Neuron (in vitro differentiated cells): Measurements from ENCODE around the gene RPS3.

Experiments
- H2AFZ ChIP-seq: one replicate; pipeline ENCODE4 v1.6.1; 2013; ENCODE audit warnings: low read depth, mild to moderate bottlenecking, inconsistent platforms, low read length, moderate library complexity
- H3K27me3 ChIP-seq: one replicate; pipeline ENCODE4 v1.6.1; 2013; ENCODE audit warnings: low read length; ENCODE audit not compliant: insufficient read depth
- H3K36me3 ChIP-seq: one replicate; pipeline ENCODE4 v1.6.1; 2013; ENCODE audit warnings: low read length; ENCODE audit not compliant: insufficient read depth
- H3K4me1 ChIP-seq: one replicate; pipeline ENCODE4 v1.6.1; 2013; ENCODE audit warnings: low read length; ENCODE audit not compliant: insufficient read depth
- H3K4me3 ChIP-seq: 2 replicates; pipeline ENCODE4 v1.5.1; 2013; ENCODE audit warnings: mild to moderate bottlenecking, low read length, moderate library complexity
- H3K9me3 ChIP-seq: one replicate; pipeline ENCODE4 v1.6.1; 2013; ENCODE audit warnings: low read length

RPS3 gene

GRCh38 chr11:75428989-75429640, 29.8 kb downstream of the RPS3 start:
- peaks cover 6% of the 10 kb centered on the region for H3K36me3 ChIP-seq
- no peak overlapping the region for H2AFZ ChIP-seq
- H3K4me3 ChIP-seq: no peak overlapping the region
- H3K9me3 ChIP-seq: no peaks in the 10 kb centered on the region
- H3K27me3 ChIP-seq: peaks cover 33% of the 10 kb centered on the region
- H3K4me1 ChIP-seq: peaks cover 31% of the 10 kb centered on the region

- peak overlapping the region; percentile 46 for H3K4me3 ChIP-seq
- no peak overlapping the region for H2AFZ ChIP-seq
- no peaks in the 10 kb centered on the region for H3K9me3 ChIP-seq
- peaks cover 33% of the 10 kb centered on the region for H3K27me3 ChIP-seq
- peaks cover 26% of the 10 kb centered on the region for H3K4me1 ChIP-seq
- H3K36me3 ChIP-seq: peaks cover 6% of the 10 kb centered on the region
These were observed 30.3 kb downstream of the RPS3 start for GRCh38 chr11:75429641-75429901.

- Histone ChIP-seq H3K9me3 (no peaks in the 10 kb centered on the region), H3K4me3 (peak overlapping the region; percentile 46), H2AFZ (peak overlapping the region; percentile 82), H3K27me3 (peaks cover 33% of the 10 kb centered on the region), H3K36me3 (peaks cover 5% of the 10 kb centered on the region), H3K4me1 (peaks cover 21% of the 10 kb centered on the region)
These were observed 30.8 kb downstream of the RPS3 start for GRCh38 chr11:75429902-75430713.

- peaks cover 33% of the 10 kb centered on the region for H3K27me3 ChIP-seq
- H3K36me3 ChIP-seq: peaks cover 3% of the 10 kb centered on the region
- no peaks in the 10 kb centered on the region for H3K9me3 ChIP-seq
- peak overlapping the region; percentile 82 for H2AFZ ChIP-seq
- peaks cover 20% of the 10 kb centered on the region for H3K4me1 ChIP-seq
- peak overlapping the region; percentile 46 for H3K4me3 ChIP-seq
These were observed 31.6 kb downstream of the RPS3 start for GRCh38 chr11:75430714-75431532.

- no peak overlapping the region for H2AFZ ChIP-seq
- peaks cover 33% of the 10 kb centered on the region for H3K27me3 ChIP-seq
- peak overlapping the region; percentile 44 for H3K4me3 ChIP-seq
- H3K4me1 ChIP-seq: peaks cover 20% of the 10 kb centered on the region
- H3K36me3 ChIP-seq: no peaks in the 10 kb centered on the region
- H3K9me3 ChIP-seq: no peaks in the 10 kb centered on the region
These were observed 32.5 kb downstream of the RPS3 start for GRCh38 chr11:75431533-75432525.

GRCh38 chr11:75432911-75433321, 33.6 kb downstream of the RPS3 start, which contains the start of gene KLHL35:
TSS of gene KLHL35 (minus strand) at chr11:75433203. CDS start at chr11:75430629, 2,574 bp downstream.
- peak within 1 kb of the TSS; percentile 67 for H2AFZ ChIP-seq
- peak within 1 kb of the TSS; percentile 44 for H3K4me3 ChIP-seq
- H3K9me3 ChIP-seq: no peaks in the 10 kb centered on the region
- peaks cover 33% of the 10 kb centered on the region for H3K27me3 ChIP-seq
- no peaks in the 10 kb centered on the region for H3K36me3 ChIP-seq
- peaks cover 20% of the 10 kb centered on the region for H3K4me1 ChIP-seq

GRCh38 chr11:75433443-75433842, 34.1 kb downstream of the RPS3 start:
- Histone ChIP-seq H3K9me3 (no peaks in the 10 kb centered on the region), H2AFZ (no peak overlapping the region), H3K36me3 (no peaks in the 10 kb centered on the region), H3K4me1 (peaks cover 20% of the 10 kb centered on the region), H3K4me3 (no peak overlapping the region), H3K27me3 (peaks cover 33% of the 10 kb centered on the region)

GRCh38 chr11:75434051-75434450, 34.7 kb downstream of the RPS3 start:
- peaks cover 33% of the 10 kb centered on the region for H3K27me3 ChIP-seq

GRCh38 chr11:75434886-75435570, 35.7 kb downstream of the RPS3 start:
- Histone ChIP-seq H3K9me3 (no peaks in the 10 kb centered on the region), H2AFZ (no peak overlapping the region), H3K4me3 (no peak overlapping the region), H3K27me3 (peaks cover 28% of the 10 kb centered on the region), H3K36me3 (no peaks in the 10 kb centered on the region), H3K4me1 (peaks cover 20% of the 10 kb centered on the region)

More at GRCh38 chr11:75434051-75434450, 34.7 kb downstream of the RPS3 start:
- no peaks in the 10 kb centered on the region for H3K36me3 ChIP-seq
- peaks cover 20% of the 10 kb centered on the region for H3K4me1 ChIP-seq
- H3K9me3 ChIP-seq: no peaks in the 10 kb centered on the region
- no peak overlapping the region for H2AFZ ChIP-seq
- H3K4me3 ChIP-seq: no peak overlapping the region

GRCh38 chr11:75435571-75435925, 36.2 kb downstream of the RPS3 start:
- Histone ChIP-seq H3K4me3 (no peak overlapping the region), H3K36me3 (no peaks in the 10 kb centered on the region), H2AFZ (no peak overlapping the region), H3K27me3 (peaks cover 24% of the 10 kb centered on the region), H3K9me3 (no peaks in the 10 kb centered on the region), H3K4me1 (peaks cover 17% of the 10 kb centered on the region)

- H3K27me3 ChIP-seq: peaks cover 15% of the 10 kb centered on the region
- peaks cover 16% of the 10 kb centered on the region for H3K4me1 ChIP-seq
- H3K4me3 ChIP-seq: no peak overlapping the region
- H2AFZ ChIP-seq: no peak overlapping the region
- H3K36me3 ChIP-seq: no peaks in the 10 kb centered on the region
- H3K9me3 ChIP-seq: no peaks in the 10 kb centered on the region
These were observed 37.5 kb downstream of the RPS3 start for GRCh38 chr11:75436806-75437205.
